HG03354 (cell line): ENCODE results near the gene MT1A.
"Not testable (repeated sequence)": the region's sequence is repeated elsewhere in the genome, so short reads cannot be mapped to it uniquely, and the experiment has no call there.

Source experiments
- ATAC-seq: cut with Tn5 transposase; IDR thresholded peaks from one replicate; pipeline ENCODE4 v1.9.1; 2021; ENCODE audit warnings: mild to moderate bottlenecking; ENCODE audit not compliant: unreplicated experiment, poor library complexity, severe bottlenecking

The MT1A gene

DNA sequence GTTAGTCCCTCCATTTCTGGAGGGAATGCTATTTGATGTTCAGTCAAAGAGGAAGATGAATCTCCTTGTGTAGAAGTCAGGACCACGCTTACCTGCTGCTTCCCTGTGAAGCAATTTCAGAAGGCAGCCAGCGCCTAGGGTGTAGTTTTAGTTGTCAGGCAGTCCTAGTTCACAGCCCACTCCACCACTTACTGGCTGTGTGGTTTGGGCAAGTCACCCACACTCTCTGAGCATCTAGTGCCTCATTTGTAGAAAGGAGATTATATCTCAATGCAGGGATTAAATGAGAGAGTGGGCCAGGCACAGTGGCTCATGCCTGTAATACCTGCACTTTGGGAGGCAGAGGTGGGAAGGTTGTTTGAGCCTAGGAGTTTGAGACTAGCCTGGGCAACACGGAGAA lies 33.7 kb downstream of the MT1A start:
- ATAC-seq, result not testable (repeated sequence)

DNA sequence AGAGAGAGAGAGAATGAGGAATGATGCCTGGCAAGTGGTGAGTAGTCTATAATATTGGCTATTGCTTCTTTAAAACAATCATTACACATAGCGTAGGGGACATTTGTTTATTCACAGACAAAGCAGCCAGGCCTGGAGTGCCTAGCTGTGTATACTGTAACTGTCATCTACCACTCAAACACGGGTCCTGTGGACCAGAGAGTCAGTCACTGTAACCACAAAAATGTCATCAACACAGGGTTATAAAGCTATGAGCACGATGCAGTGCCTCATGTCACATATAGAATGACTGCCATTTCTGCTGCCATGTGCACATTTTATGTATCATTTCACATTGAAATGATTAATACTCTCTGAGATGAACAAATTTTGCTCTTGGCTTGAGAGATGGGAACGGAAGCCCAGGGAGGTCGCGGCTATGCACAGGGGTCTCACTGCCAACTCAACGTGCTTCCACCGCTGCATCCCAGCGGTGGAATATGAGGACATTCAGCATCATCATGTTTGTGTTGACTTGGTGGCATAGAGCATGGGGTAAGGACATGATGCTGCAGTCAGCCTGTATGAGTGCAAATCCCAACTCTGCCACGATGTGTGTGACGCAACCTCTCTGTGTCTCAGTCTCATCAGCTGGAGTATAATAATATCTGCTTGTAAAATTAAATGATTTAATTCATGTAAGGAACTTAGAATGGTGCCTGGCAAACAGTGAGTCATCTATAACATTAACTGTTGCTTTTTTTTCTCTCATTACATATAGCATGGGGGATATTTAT lies 34.5 kb downstream of the MT1A start:
- no peak for ATAC-seq

DNA sequence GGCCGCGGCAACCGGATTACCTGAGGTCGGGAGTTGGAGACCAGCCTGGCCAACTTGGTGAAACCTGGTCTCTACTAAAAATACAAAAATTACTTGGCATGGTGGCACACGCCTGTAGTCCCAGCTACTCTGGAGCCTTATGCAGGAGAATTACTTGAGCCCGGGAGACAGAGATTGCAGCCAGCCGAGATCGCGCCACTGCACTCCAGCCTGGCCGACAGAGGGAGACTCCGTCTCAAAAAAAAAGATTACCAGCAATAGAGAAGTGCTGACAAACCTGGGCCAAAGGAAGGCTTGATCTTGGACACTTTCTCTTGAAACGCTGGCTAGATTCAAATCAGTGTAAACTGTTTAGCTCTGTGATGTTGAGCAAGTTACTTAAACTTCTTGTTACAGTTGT lies 35.5 kb downstream of the MT1A start:
- ATAC-seq, result no peak

DNA sequence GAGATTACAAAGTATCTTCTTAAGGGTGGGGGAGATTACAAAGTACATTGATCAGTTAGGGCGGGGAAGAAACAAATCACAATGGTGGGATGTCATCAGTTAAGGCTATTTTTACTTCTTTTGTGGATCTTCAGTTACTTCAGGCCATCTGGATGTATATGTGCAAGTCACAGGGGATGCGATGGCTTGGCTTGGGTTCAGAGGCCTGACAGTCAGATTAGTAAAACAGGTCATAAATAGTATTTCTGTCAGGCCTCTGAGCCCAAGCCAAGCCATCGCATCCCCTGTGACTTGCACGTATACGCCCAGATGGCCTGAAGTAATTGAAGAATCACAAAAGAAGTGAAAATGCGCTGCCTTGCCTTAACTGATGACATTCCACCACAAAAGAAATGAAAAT lies 36.1 kb downstream of the MT1A start:
- not testable (repeated sequence) for ATAC-seq

DNA sequence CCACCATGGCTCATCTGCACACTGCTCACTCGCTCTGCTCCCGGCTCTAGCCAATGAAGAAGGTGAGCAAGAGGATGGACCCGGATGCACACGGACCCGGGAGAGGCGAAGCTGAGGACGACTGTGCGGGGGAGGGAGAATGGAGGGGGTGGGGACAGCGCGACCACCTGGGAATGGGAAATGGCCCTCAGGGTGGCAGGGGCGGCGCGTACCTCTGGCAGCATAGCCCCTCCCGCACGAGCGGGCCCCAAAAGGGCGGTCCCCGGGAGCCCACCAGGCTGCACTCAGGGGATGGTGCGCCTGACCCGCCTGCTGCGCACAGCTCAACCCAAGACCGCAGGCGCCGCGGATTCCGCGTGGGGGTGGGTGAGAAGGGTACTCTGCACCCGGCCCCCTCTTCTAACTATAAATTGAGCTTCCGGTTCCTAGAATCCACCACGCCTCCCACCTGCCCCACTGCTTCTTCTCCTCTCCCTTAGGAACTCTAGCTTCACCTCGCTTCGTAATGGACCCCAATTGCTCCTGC lies 37.3 kb downstream of the MT1A start:
- no peak for ATAC-seq

DNA sequence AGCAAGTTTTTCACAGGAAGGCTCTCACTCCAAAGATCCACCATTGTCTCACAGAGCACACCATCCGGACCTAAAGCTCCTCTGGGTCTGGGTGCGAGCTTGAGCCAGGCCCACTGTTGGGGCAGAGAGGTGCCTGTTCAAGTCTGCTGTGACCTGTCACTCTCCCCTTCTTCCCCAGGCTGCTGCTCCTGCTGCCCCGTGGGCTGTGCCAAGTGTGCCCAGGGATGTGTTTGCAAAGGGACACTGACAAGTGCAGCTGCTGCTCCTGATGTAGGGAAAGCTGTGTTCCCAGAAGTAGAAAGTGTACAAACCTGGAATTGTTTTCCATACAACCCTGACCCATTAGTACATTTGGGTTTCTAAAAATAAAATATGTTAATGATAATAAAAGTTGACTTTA lies 39.0 kb downstream of the MT1A start:
- ATAC-seq, result no peak

DNA sequence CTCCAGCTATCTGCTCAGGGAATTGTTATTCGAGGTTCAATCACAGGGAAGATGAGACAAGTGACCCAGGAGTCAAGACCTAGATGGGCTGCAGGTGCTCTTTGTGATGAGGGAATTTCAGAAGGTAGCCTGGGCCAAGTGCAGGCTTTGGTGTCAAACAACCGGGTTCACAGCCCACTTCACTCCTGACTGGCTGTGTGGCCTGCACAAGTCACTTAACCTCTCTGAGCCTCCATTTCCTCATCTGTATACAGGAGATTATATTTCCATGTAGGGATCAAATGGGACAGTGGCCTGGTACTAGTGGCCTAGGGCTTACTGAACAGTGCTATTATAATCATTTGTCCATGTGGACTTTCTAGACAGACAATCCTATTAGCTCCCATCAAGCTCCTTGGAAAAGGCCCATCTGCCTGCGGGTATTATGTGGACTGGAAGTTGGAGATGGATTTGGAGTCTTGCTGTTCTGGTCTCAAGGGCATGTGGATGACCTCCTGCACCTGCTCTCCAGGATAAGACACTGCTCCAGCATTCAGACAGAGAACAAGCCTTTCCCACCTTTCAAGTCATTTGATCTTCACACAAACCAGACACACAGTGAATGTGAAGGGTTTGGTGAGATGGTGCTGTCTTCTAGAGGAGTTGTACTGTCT lies 40.7 kb downstream of the MT1A start:
- ATAC-seq, result no peak

DNA sequence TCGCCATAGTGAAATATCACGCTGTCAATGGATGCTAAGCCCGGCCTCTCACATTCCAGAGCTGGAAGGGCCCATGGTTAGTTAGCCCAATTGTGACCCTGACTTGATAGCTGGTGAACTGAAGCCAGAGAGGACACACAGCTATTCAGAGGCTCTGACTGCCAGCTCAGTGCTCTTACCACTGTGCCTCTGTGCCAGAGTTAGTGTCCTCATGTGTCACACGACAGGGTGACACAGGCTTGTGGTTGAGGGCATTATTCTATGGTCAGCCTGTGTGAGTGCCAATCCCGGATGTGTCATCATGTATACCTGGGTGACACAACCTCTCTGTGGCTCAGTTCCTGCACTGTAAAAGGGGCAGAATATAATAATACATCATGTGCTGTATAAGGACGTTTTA lies 41.4 kb downstream of the MT1A start:
- no peak for ATAC-seq

DNA sequence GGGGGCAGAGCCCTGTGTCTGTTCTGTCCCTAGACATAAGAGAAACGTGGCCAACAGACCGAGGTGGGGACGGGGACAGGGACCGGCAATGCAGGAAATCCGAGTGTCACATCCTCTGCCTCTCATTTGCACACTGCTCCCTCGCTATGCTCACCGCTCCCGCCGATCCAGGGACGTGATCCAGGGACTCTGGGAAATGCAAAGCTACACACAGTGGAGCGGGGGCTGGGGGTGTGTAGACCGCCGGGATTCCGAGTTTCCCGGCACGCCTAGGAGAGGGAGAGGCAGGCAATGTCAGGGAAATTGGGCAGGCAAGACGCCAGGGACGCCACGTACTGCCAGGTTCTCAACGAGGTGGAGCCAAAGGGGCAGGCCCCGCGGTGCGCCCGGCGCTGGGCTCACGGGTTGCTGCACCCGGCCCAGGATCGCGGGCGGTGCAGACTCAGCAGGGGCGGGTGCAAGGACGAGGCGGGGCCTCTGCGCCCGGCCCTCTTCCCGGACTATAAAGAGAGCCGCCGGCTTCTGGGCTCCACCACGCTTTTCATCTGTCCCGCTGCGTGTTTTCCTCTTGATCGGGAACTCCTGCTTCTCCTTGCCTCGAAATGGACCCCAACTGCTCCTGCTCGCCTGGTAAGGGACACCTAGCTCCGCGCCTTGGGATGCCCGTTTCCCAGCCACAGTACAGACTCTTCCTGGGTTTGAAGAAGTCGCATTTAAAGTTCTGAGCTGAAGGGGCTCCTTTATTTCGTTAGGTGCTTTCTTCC lies 43.7 kb downstream of the MT1A start, which contains the start of gene MT1X:
TSS of gene MT1X (plus strand) at position 532 of the 764 bp plus-strand sequence. CDS start at position 603, 71 bp downstream.
- peak; percentile 99 for ATAC-seq

DNA sequence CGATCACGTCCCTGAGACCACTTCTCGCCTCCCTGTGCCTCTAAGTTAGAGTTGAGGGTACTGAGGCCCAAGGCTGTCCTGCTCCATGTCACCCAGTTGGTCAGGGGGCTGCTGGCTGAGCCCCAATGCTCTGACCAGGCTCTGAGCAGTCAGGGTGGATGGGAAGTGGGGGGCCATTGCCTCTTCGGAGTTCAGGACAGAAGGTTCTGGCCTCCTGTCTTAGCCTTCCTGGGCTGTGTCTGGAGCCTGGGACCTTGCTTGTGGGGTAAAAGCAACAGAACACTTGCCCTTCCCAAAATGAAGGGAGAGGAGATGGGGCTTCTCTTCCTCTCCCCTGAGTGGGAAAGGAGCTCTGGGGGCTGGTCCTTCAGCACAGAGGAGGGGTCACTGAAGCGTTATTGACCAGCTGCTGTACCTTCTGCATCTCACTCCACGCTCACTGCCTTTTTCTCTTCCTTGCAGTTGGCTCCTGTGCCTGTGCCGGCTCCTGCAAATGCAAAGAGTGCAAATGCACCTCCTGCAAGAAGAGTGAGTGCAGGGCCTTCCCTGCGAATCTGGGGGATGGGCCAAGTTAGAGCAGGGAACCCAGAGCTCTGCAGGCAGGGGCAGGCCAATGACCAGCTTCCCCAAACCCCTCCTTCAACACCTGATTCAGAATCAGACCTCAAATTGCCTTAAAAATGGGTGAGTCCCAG lies 44.4 kb downstream of the MT1A start:
- ATAC-seq, result peak; percentile 3

DNA sequence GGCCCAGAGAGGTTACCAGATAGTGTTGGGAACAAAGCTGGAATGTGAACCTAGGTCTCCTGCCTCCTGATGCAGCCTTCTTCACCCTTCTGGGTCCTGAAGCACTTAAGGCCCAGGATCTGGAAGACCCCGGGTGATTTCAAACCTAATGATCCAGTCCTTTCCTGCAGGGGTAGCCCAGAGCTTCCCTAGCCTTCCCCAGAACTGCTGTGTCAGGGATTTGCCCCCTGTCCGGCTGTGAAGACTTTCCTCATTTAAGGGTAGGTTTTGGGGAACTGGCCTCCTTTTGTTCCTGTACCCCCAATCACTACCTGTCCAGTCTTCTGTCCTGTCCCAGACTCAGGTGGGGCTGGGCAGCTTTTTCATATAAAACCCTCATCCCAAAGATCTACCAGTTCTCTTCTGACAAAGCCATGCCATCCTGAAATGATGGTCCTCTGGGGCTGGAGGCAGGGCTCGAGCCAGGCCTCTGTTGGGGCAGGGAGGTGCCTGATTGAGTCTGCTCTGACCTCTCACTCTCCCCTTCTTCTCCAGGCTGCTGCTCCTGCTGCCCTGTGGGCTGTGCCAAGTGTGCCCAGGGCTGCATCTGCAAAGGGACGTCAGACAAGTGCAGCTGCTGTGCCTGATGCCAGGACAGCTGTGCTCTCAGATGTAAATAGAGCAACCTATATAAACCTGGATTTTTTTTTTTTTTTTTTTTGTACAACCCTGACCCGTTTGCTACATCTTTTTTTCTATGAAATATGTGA lies 45.1 kb downstream of the MT1A start:
- ATAC-seq, result no peak

DNA sequence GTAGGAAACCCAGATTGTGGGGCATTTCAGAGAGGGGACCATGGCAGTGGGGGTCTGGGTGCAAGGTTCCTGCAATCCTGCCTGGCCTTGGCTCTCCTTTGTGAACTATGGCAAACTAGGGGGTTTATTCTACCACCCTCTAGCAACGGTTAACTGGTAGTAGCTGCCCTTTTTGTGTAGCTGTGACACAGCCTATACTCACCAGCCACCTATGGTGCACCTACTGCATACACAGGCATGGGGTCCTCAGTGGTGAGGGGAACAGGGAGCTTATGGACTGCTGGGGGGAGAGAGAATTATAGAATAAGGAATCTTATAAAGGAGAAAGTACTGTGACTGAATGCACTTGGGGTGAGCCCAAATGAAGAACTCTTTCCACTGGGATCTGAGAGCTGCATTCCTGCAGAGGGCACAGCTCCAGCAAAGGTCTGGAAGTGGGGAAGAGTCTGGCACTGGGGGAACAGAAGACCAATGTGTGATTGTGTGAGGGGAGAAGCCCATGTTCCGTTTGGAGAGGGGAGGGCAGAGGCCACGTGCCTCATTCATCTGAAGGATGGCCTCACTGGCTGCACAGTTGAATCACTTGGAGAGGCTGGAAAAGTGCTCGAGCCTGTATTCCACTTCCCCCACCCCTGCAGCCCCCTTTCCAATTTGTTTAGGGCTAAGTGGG lies 45.9 kb downstream of the MT1A start:
- ATAC-seq, result no peak

DNA sequence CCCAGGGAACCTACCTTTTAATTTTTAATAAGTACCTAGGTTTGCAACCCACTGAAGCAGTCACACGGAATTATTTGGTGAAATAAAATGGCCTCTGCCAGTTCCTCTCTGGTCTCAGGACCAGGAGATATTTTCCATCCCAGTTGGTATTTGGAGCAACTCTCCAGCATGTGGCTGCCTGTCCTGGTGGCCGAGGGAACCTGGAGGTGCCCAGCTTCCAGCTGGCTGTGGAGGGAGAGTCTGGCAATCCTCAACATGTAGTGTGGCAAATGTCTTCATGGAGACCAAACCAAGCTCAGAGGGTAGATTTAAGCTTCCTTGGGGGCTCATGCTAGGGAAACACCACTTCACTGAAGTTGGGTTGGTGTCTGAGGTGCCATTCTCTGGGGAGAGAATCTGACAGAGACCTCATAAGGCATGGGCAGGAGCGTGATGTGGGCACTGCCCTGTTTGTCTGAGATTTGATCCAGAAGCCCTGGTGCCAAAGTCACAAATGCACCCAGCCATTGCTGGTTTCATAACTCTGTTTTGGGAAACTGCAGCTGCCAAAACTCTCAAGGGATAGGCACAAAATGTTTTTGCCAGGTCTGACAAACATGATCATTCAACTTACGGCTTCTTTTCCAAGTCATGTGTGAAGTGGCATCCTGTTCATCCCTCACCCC lies 46.6 kb downstream of the MT1A start:
- ATAC-seq, result no peak

DNA sequence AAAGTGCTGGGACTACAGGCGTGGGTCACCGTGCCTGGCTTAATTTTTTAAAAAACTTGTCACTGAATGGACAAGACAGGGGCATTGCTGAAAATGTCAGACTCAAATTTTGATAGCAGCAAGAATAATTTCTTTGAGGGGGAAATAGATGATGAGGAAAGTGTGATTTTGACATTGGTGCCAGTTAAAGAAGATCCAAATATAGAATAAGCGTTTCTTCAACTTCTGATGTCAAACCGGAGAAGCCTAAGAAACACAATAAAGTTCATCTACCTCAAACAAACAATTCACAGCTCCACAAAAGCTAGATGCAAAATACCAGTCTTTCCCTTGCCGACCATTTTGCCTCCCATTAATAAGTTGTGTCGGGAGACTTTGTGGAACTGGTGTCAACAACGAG lies 48.3 kb downstream of the MT1A start:
- ATAC-seq, result no peak

DNA sequence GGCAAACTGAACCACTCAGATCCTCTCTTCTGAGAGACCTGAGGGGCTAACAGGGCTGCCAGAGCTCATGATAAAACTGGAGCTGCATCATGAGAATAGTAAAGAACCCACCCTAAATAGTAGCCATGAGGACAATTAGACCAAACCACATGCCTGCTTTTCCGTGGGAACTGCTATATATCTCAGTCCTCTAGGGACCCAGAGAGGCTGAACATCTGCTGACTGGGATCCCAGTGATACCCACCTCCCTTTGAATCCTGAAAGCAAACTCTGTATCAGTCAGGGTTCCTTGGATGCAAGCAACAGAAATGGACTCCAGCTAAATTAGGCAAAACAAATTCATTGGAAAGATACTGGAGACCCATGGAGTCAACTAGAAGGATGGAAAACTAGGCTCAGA lies 50.3 kb downstream of the MT1A start:
- ATAC-seq, result no peak

DNA sequence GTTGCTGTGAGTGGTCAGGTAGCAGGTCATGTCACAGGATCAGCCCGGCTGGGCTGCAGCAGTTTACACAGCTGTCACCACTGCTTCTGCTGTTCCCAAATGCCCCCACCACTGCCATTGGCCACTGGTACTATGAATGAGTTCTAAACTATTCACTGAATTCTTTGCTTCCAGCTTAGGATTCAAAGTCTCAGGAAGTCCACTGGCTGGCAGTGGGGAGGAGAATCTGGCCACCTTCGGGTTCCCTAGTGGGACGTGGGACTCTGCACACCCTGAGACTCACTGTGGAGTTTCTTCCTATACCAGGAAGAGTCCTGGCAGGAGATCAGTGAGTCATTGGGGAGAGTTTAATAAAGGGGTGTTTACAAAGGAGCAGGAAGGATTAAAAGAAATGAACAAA lies 50.7 kb downstream of the MT1A start:
- ATAC-seq, result no peak
